Astrocyte (in vitro differentiated cells and primary cell): ENCODE data around the gene NFIA. TPM values are rescaled to one million over a fixed set of nuclear protein-coding genes. Genes with fewer than 3 reads are reported as not detected.

Source experiments
- DNase-seq: peaks from one replicate; pipeline ENCODE4 v3.0.0-alpha.2; 2010; ENCODE audit warnings: low read depth
- FAIRE-seq: peaks from 2 replicates; lab custom pipeline; 2011; peaks lifted over from hg19 to GRCh38; lab: Jason Lieb, UNC
- H2AFZ ChIP-seq: 2 replicates; pipeline ENCODE4 v1.6.0; 2012; ENCODE audit warnings: low read depth, low read length, inconsistent platforms
- H3K27ac ChIP-seq: 2 replicates; pipeline ENCODE4 v1.5.1; 2011; ENCODE audit warnings: low read depth, low read length, inconsistent platforms
- H3K27me3 ChIP-seq: 2 replicates; pipeline ENCODE4 v1.6.0; 2011; ENCODE audit warnings: low read length, inconsistent platforms; ENCODE audit not compliant: insufficient read depth
- H3K36me3 ChIP-seq: 2 replicates; pipeline ENCODE4 v1.5.1; 2011; ENCODE audit warnings: low read length, inconsistent platforms; ENCODE audit not compliant: insufficient read depth
- H3K4me1 ChIP-seq: 2 replicates; pipeline ENCODE4 v1.5.1; 2011; ENCODE audit warnings: low read length, inconsistent platforms; ENCODE audit not compliant: insufficient read depth
- H3K4me2 ChIP-seq: 2 replicates; pipeline ENCODE4 v1.6.0; 2012; ENCODE audit warnings: low read length, inconsistent platforms
- H3K4me3 ChIP-seq: 2 replicates; pipeline ENCODE4 v1.5.1; 2011; ENCODE audit warnings: low read depth, mild to moderate bottlenecking, low read length, inconsistent platforms; ENCODE audit not compliant: insufficient read depth
- H3K79me2 ChIP-seq: 2 replicates; pipeline ENCODE4 v1.6.0; 2012; ENCODE audit warnings: mild to moderate bottlenecking, low read length, inconsistent platforms; ENCODE audit not compliant: insufficient read depth
- H3K9ac ChIP-seq: 2 replicates; pipeline ENCODE4 v1.6.0; 2012; ENCODE audit warnings: mild to moderate bottlenecking, low read length, inconsistent platforms
- H3K9me3 ChIP-seq: 2 replicates; pipeline ENCODE4 v1.5.1; 2012; ENCODE audit warnings: low read depth, mild to moderate bottlenecking, low read length, inconsistent platforms; ENCODE audit not compliant: insufficient read depth
- H4K20me1 ChIP-seq: 2 replicates; pipeline ENCODE4 v1.6.0; 2012; ENCODE audit warnings: low read length, inconsistent platforms; ENCODE audit not compliant: insufficient read depth
- H3K27ac Mint-ChIP-seq: one replicate; pipeline ENCODE4 v1.8.0; 2021; ENCODE audit warnings: mild to moderate bottlenecking, mixed read lengths; ENCODE audit not compliant: unreplicated experiment
- H3K27me3 Mint-ChIP-seq: one replicate; pipeline ENCODE4 v1.8.0; 2021; ENCODE audit warnings: low read depth, mixed read lengths; ENCODE audit not compliant: unreplicated experiment
- H3K36me3 Mint-ChIP-seq: one replicate; pipeline ENCODE4 v1.8.0; 2021; ENCODE audit warnings: low read depth, mixed read lengths; ENCODE audit not compliant: unreplicated experiment
- H3K4me1 Mint-ChIP-seq: one replicate; pipeline ENCODE4 v1.8.0; 2021; ENCODE audit warnings: low read depth, mixed read lengths; ENCODE audit not compliant: unreplicated experiment
- H3K4me3 Mint-ChIP-seq: one replicate; pipeline ENCODE4 v1.8.0; 2021; ENCODE audit warnings: mild to moderate bottlenecking, moderate library complexity, mixed read lengths; ENCODE audit not compliant: unreplicated experiment
- H3K9me3 Mint-ChIP-seq: one replicate; pipeline ENCODE4 v1.8.0; 2021; ENCODE audit warnings: mild to moderate bottlenecking, mixed read lengths; ENCODE audit not compliant: unreplicated experiment
- CTCF ChIP-seq: IDR thresholded peaks from 2 replicates; pipeline ENCODE4 v1.5.1; 2011; ENCODE audit warnings: low read depth, mild to moderate bottlenecking, inconsistent platforms, low read length, moderate library complexity; ENCODE audit not compliant: insufficient read depth
- EZH2 ChIP-seq: IDR thresholded peaks from 2 replicates; pipeline ENCODE4 v1.6.1; 2012; ENCODE audit warnings: mild to moderate bottlenecking, low read length, inconsistent platforms; ENCODE audit not compliant: insufficient read depth
- total RNA-seq: library from RNA; stranded (reverse); gene quantifications from 2 replicates; pipeline ENCODE4 v1.2.1, GENCODE V29; 2021

The NFIA gene
- total RNA-seq, 1 donor from 2014 or later, result 4.6 TPM

GRCh38 chr1:61472876-61473275 is 390.5 kb downstream of the NFIA start:
- Histone ChIP-seq H4K20me1 (no peaks in the 10 kb centered on the region), H3K79me2 (no peaks in the 10 kb centered on the region), H2AFZ (no peak overlapping the region), H3K4me2 (no peak overlapping the region), H3K4me3 (no peak overlapping the region), H3K9ac (no peak overlapping the region), H3K36me3 (no peaks in the 10 kb centered on the region), H3K9me3 (no peaks in the 10 kb centered on the region), H3K27me3 (no peaks in the 10 kb centered on the region), H3K4me1 (no peaks in the 10 kb centered on the region), H3K27ac (no peak overlapping the region)
- no peak overlapping the region for H3K4me3 Mint-ChIP-seq
- DNase-seq (peak; percentile 12), FAIRE-seq (no peak)
- H3K36me3 Mint-ChIP-seq, result no peaks in the 10 kb centered on the region
- H3K27me3 Mint-ChIP-seq, result peaks cover 14% of the 10 kb centered on the region
- peaks cover 3% of the 10 kb centered on the region for H3K9me3 Mint-ChIP-seq
- no peak for TF ChIP-seq EZH2
- no peak for TF ChIP-seq CTCF
- no peak overlapping the region for H3K27ac Mint-ChIP-seq
- no peaks in the 10 kb centered on the region for H3K4me1 Mint-ChIP-seq

GRCh38 chr1:61474269-61474817 is 392.0 kb downstream of the NFIA start:
- Mint-ChIP-seq H3K27ac (no peak overlapping the region), H3K4me3 (no peak overlapping the region), H3K4me1 (no peaks in the 10 kb centered on the region), H3K9me3 (peaks cover 3% of the 10 kb centered on the region), H3K36me3 (no peaks in the 10 kb centered on the region), H3K27me3 (peaks cover 14% of the 10 kb centered on the region)
- H2AFZ ChIP-seq, result no peak overlapping the region
- H3K9ac ChIP-seq, result no peak overlapping the region
- FAIRE-seq (no peak), DNase-seq (no peak)
- H3K9me3 ChIP-seq, result no peaks in the 10 kb centered on the region
- no peak overlapping the region for H3K4me3 ChIP-seq
- H4K20me1 ChIP-seq, result no peaks in the 10 kb centered on the region
- no peaks in the 10 kb centered on the region for H3K4me1 ChIP-seq
- H3K27ac ChIP-seq, result no peak overlapping the region
- H3K4me2 ChIP-seq, result no peak overlapping the region
- H3K79me2 ChIP-seq, result no peaks in the 10 kb centered on the region
- H3K36me3 ChIP-seq, result no peaks in the 10 kb centered on the region
- H3K27me3 ChIP-seq, result no peaks in the 10 kb centered on the region
- no peak for TF ChIP-seq EZH2
- no peak for TF ChIP-seq CTCF

- Mint-ChIP-seq H3K9me3 (peaks cover 3% of the 10 kb centered on the region), H3K36me3 (no peaks in the 10 kb centered on the region), H3K27ac (no peak overlapping the region), H3K4me1 (no peaks in the 10 kb centered on the region), H3K27me3 (peaks cover 14% of the 10 kb centered on the region), H3K4me3 (no peak overlapping the region)
- H3K27ac ChIP-seq, result no peak overlapping the region
- no peak overlapping the region for H2AFZ ChIP-seq
- H3K79me2 ChIP-seq, result no peaks in the 10 kb centered on the region
- no peaks in the 10 kb centered on the region for H3K9me3 ChIP-seq
- H4K20me1 ChIP-seq, result no peaks in the 10 kb centered on the region
- H3K4me1 ChIP-seq, result no peaks in the 10 kb centered on the region
- DNase-seq (no peak), FAIRE-seq (no peak)
- no peaks in the 10 kb centered on the region for H3K27me3 ChIP-seq
- H3K9ac ChIP-seq, result no peak overlapping the region
- no peak overlapping the region for H3K4me2 ChIP-seq
- H3K36me3 ChIP-seq, result no peaks in the 10 kb centered on the region
- H3K4me3 ChIP-seq, result no peak overlapping the region
- TF ChIP-seq CTCF (no peak), EZH2 (no peak)
Measured at GRCh38 chr1:61474963-61475362, 392.6 kb downstream of the NFIA start.
